Measurements from ENCODE around the gene GALK2. TPM values are rescaled to one million over a fixed set of nuclear protein-coding genes. Genes with fewer than 3 reads are reported as not detected.

GALK2 gene
- total and polyA plus RNA-seq, 8 donors: 23.1 to 43.1 (median 25.1) TPM

DNA sequence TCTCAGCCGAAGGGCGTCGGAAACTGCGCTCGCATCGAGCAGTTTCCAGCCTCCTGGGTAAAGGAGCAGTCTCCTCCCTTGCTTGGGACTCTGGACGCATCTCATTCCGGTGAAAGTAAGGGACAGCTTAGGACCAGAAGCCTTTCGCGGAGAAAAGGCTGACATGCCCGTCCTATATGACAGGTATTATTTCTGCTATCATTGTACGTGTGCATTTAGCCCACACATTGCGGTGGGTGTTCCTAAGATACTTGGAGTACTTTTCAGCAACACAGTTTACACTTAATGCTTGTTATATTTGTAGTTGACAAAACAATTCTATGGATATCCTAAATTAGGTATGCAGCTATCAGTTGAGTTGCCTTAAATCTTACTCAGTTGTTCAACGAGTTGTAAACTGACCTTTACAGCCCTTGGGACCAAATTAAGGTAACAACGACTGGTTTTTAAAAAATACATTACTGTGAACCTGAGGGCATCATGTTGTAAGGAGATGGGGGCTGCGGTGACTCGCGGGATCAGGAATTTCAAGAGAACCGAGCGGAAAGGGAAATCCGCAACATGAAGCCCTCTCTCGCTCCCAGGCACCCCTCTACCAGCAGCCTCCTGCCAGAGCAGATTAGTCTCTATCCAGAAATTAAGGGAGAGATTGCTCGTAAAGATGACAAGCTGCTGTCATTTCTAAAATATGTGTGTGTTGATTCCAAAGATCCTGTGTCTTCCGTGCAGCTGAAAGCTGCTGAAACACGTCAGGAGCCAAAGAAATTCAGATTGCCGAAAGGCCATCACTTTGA lies 14.0 kb upstream of the GALK2 start:
- Histone ChIP-seq H3K36me3 (no peaks in the 10 kb centered on the region), H3K27ac (peak overlapping the region; percentile 76 to 95), H3K9me3 (no peaks in the 10 kb centered on the region), H3K4me3 (peak overlapping the region; percentile 95 to 100), H3K4me1 (peaks cover 26 to 48% of the 10 kb centered on the region in 2 donors), H3K27me3 (no peaks in the 10 kb centered on the region)
- intact Hi-C loops (cut with DNase I): no loop called here
- DNase-seq: peak in 1 of 4 donors; percentile 4
- peak; percentile 23 for ATAC-seq
- TF ChIP-seq, protein P1, sequence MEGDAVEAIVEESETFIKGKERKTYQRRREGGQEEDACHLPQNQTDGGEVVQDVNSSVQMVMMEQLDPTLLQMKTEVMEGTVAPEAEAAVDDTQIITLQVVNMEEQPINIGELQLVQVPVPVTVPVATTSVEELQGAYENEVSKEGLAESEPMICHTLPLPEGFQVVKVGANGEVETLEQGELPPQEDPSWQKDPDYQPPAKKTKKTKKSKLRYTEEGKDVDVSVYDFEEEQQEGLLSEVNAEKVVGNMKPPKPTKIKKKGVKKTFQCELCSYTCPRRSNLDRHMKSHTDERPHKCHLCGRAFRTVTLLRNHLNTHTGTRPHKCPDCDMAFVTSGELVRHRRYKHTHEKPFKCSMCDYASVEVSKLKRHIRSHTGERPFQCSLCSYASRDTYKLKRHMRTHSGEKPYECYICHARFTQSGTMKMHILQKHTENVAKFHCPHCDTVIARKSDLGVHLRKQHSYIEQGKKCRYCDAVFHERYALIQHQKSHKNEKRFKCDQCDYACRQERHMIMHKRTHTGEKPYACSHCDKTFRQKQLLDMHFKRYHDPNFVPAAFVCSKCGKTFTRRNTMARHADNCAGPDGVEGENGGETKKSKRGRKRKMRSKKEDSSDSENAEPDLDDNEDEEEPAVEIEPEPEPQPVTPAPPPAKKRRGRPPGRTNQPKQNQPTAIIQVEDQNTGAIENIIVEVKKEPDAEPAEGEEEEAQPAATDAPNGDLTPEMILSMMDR (IDR thresholded peaks at IDR 0.05): no peak

DNA sequence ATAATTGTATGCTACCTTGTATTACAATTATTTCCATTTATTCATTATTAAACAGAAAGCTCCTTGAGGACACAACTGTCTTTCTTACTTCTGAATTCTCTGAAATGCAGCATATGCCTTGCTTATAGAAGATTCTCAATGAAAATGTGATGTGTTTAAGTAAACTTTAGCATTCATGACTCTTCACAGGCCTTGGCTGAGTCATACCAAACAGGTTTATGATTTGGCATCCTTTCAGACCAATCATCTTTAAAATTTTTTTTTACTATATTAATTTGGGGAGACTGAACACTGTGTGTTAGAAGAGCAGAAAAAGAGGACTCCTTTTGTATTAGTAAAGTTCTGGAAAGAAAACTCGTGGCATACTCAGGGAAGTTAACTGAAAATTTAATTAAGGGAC lies 6.4 kb upstream of the GALK2 start:
- TF ChIP-seq, protein P1 (IDR thresholded peaks at IDR 0.05): no peak
- no peaks in the 10 kb centered on the region for H3K27me3 ChIP-seq
- ATAC-seq: no peak
- H3K4me1 ChIP-seq: no peaks in the 10 kb centered on the region
- intact Hi-C loops (cut with DNase I): no loop called here
- peaks cover 0 to 15% of the 10 kb centered on the region in 2 donors for H3K36me3 ChIP-seq
- no peak overlapping the region for H3K27ac ChIP-seq
- H3K4me3 ChIP-seq: no peak overlapping the region
- DNase-seq: no peak
- H3K9me3 ChIP-seq: no peaks in the 10 kb centered on the region

DNA sequence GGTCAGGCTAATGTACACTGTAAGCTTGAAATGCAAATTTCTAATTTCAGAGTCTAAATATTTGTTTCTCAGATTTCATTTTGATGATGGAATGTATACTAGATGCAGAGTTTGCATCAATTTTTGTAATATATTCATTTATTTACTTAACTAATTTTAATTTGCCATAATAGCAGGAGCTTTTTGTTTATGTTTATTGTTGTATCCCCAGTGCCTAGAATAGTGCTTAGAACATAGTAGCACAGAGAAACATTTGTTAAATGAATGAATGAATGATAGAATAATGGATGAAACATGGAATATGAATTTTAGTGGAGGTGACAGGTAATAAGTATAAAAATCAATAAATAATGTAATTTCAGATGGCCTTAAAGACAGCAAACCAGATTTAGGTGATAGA lies 5.2 kb upstream of the GALK2 start:
- Histone ChIP-seq H3K36me3 (peaks cover 0 to 15% of the 10 kb centered on the region in 2 donors), H3K9me3 (no peaks in the 10 kb centered on the region), H3K4me1 (peaks cover 0 to 6% of the 10 kb centered on the region in 2 donors), H3K27ac (no peak overlapping the region), H3K27me3 (no peaks in the 10 kb centered on the region), H3K4me3 (no peak overlapping the region)
- no peak for DNase-seq
- TF ChIP-seq, protein P1 (IDR thresholded peaks at IDR 0.05): no peak
- no peak for ATAC-seq
- intact Hi-C loops (cut with DNase I): no loop called here

DNA sequence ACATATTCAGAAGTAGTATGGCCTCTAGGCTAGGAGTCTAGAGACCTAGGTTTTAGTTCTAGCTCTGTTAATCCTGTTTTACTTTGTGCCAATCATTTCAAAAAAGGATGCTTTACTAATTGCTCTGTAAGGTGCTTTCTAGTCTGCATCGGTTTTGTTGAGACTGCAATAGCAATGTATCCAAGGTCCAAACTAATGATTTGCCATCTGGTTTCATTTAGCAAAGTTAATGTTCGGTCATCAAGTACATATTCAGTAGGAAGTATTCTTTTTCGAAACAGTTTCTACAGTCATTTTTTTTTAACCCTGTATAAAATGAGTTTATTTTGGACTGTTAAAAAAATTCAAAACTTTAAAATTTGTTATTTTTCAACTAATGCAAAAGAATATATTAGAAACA lies 2.0 kb upstream of the GALK2 start:
- intact Hi-C loops (cut with DNase I): no loop called here
- Histone ChIP-seq H3K36me3 (peaks cover 0 to under 1% of the 10 kb centered on the region in 2 donors), H3K9me3 (no peaks in the 10 kb centered on the region), H3K4me1 (peaks cover 0 to 31% of the 10 kb centered on the region in 2 donors), H3K4me3 (no peak overlapping the region), H3K27me3 (no peaks in the 10 kb centered on the region), H3K27ac (no peak overlapping the region)
- TF ChIP-seq, protein P1 (IDR thresholded peaks at IDR 0.05): no peak
- no peak for DNase-seq
- ATAC-seq: no peak

DNA sequence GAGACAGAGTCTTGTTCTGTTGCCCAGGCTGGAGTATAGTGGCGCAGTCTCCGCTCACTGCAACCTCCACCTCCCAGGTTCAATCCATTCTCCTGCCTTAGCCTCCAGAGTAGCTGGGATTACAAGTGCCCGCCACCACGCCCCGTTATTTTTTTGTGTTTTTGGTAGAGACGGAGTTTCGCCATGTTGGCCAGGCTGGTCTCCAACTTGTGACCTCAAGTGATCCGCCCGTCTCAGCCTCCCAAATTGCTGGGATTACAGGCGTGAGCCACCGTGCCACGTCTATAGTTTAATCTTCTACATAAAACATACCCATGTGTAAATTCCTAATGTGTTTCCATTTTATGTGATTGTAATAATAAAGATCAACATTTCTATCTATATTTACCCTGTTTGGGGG lies 1.7 kb downstream of the GALK2 start:
- no peak overlapping the region for H3K4me3 ChIP-seq
- ATAC-seq (no peak), DNase-seq (no peak)
- no peaks in the 10 kb centered on the region for H3K36me3 ChIP-seq
- no peak overlapping the region for H3K27ac ChIP-seq
- intact Hi-C loops (cut with DNase I): no loop called here
- H3K27me3 ChIP-seq: no peaks in the 10 kb centered on the region
- no peaks in the 10 kb centered on the region for H3K9me3 ChIP-seq
- TF ChIP-seq, protein P1 (IDR thresholded peaks at IDR 0.05): no peak
- H3K4me1 ChIP-seq: peaks cover 0 to 48% of the 10 kb centered on the region in 2 donors

Measured in left lung (tissue), 10 donors.